HCT116 (cell line): Measurements from ENCODE around the gene H6PD.

Experiments used
- EZH2phosphoT487 ChIP-seq: fragments of 200-600 bp; IDR thresholded peaks from 2 replicates; pipeline ENCODE4 v1.6.1; 2018; ENCODE audit warnings: antibody characterized with exemption, borderline replicate concordance
- POLR2A ChIP-seq: IDR thresholded peaks from 2 replicates; pipeline ENCODE4 v1.7.0; 2011; ENCODE audit warnings: borderline replicate concordance; ENCODE audit not compliant: insufficient read depth, insufficient read length; ENCODE audit errors: extremely low read depth
- RAD21 ChIP-seq: IDR thresholded peaks from 2 replicates; pipeline ENCODE4 v1.6.1; 2012; ENCODE audit warnings: low read depth, mild to moderate bottlenecking
- YY1 ChIP-seq: IDR thresholded peaks from 2 replicates; pipeline ENCODE4 v1.6.1; 2011; ENCODE audit warnings: low read length, low read depth, moderate library complexity, mild to moderate bottlenecking; ENCODE audit not compliant: insufficient replicate concordance; ENCODE audit errors: extremely low read depth
- TF ChIP-seq, protein P1 (sequence below): IDR thresholded peaks from 2 replicates; pipeline ENCODE4 v1.6.1; 2012
- TF ChIP-seq, protein P2 (sequence below), 3 experiments: fragments of 200-600 bp in 1 of 3; sonication (generic) in 1 of 3; IDR thresholded peaks in 2 of 3; conservative IDR thresholded peaks in 1 of 3; 2 replicates each; pipeline ENCODE4 v1.5.1; 2012 to 2017; ENCODE audit warnings: low read depth in 2 of 3, low read length in 2 of 3, antibody characterized with exemption in 1 of 3, borderline replicate concordance in 1 of 3, control low read depth in 1 of 3, mild to moderate bottlenecking in 1 of 3, mixed read lengths in 1 of 3, mixed run types in 1 of 3, moderate library complexity in 1 of 3; ENCODE audit not compliant: insufficient read depth in 1 of 3

DNA sequence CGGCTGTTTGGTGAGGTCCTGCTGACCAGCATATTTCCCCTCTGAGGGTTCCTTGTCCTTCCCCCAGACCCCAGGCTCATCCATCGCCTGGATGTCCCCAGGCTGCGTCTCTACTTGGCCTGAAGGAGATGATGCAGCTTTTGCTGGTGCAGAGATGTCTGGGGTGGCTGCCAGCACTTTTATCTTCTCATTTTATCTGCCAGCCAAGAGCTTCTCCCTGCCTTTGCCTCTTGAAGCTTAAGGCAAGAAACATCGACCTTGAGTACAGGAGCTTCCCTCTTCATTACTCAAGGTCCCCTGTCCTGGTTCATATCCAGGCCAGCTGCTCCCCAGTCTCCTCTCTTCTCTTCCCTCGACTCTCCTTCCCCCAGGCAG, 9.2 kb upstream of the H6PD start:
- no peak for TF ChIP-seq EZH2phosphoT487
- no peak for TF ChIP-seq YY1
- TF ChIP-seq, protein P1, sequence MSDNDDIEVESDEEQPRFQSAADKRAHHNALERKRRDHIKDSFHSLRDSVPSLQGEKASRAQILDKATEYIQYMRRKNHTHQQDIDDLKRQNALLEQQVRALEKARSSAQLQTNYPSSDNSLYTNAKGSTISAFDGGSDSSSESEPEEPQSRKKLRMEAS = no peak
- TF ChIP-seq, protein P2, sequence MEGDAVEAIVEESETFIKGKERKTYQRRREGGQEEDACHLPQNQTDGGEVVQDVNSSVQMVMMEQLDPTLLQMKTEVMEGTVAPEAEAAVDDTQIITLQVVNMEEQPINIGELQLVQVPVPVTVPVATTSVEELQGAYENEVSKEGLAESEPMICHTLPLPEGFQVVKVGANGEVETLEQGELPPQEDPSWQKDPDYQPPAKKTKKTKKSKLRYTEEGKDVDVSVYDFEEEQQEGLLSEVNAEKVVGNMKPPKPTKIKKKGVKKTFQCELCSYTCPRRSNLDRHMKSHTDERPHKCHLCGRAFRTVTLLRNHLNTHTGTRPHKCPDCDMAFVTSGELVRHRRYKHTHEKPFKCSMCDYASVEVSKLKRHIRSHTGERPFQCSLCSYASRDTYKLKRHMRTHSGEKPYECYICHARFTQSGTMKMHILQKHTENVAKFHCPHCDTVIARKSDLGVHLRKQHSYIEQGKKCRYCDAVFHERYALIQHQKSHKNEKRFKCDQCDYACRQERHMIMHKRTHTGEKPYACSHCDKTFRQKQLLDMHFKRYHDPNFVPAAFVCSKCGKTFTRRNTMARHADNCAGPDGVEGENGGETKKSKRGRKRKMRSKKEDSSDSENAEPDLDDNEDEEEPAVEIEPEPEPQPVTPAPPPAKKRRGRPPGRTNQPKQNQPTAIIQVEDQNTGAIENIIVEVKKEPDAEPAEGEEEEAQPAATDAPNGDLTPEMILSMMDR (IDR thresholded peaks at IDR 0.05 in 2 of 3, conservative IDR thresholded peaks at IDR 0.05 in 1 of 3; ENCODE audit: borderline replicate concordance in 1 of 3, insufficient read depth in 1 of 3, low read depth in 2 of 3, low read length in 2 of 3) = no peak
- TF ChIP-seq POLR2A = no peak
- TF ChIP-seq RAD21 = no peak
